K562 (cell line): Measurements from ENCODE around the gene RIIAD1. TPM values are rescaled to one million over a fixed set of nuclear protein-coding genes. Genes with fewer than 3 reads are reported as not detected.

Experiments used
- CAMTA2 ChIP-seq: fragments of 250-450 bp; sonication (Bioruptor Pico); conservative IDR thresholded peaks from 2 replicates; pipeline ENCODE4 v1.5.1; 2022
- CXXC5 ChIP-seq: fragments of 250-450 bp; sonication (Bioruptor Pico); IDR thresholded peaks from 2 replicates; pipeline ENCODE4 v1.8.0; 2022; ENCODE audit warnings: inconsistent platforms, mild to moderate bottlenecking, moderate library complexity
- HEY1 ChIP-seq: fragments of 250-450 bp; sonication (Bioruptor Pico); IDR thresholded peaks from 2 replicates; pipeline ENCODE4 v1.5.0; 2020; ENCODE audit warnings: mild to moderate bottlenecking, moderate library complexity, borderline replicate concordance
- MAFG ChIP-seq: fragments of 450-650 bp; conservative IDR thresholded peaks from 2 replicates; pipeline ENCODE4 v1.6.1; 2016; ENCODE audit warnings: missing genetic modification characterization, missing compliant biosample characterization
- MCM5 ChIP-seq: fragments of 450-650 bp; IDR thresholded peaks from 2 replicates; pipeline ENCODE4 v1.6.1; 2016; ENCODE audit warnings: low read depth
- NUFIP1 ChIP-seq: fragments of 450-650 bp; IDR thresholded peaks from 2 replicates; pipeline ENCODE4 v1.6.1; 2018; ENCODE audit not compliant: partially characterized antibody
- ZBED1 ChIP-seq: IDR thresholded peaks from 2 replicates; pipeline ENCODE4 v1.6.1; 2014
- ZNF143 ChIP-seq: sonication (generic); formaldehyde crosslinking; IDR thresholded peaks from 2 replicates; pipeline ENCODE4 v1.9.0; 2022; ENCODE audit warnings: mild to moderate bottlenecking, missing genetic modification reagents
- polyA plus RNA-seq, 8 experiments: library from polyadenylated mRNA; depleted of rRNA in 4 of 8; stranded (reverse) in 5 of 8; unstranded in 3 of 8; fragments of >200 nt; fragmentation: Nextera tagmentation in 2 of 8; fragmentation: Illumina TruSeq in 1 of 8; extraction: Ambion mirVana in 2 of 8; extraction: Trizol in 1 of 8; gene quantifications; 2 replicates each; pipeline versions ENCODE4 v1.2.1 to v1.2.3, GENCODE V29; 2011 to 2014; ENCODE audit warnings: inconsistent platforms in 1 of 8, missing spikeins in 1 of 8
- total RNA-seq, 7 experiments: library from RNA; depleted of rRNA in 6 of 7; stranded (reverse); fragments of >200 nt in 6 of 7; fragmentation: Illumina TruSeq in 2 of 7; extraction: Trizol in 2 of 7; gene quantifications; 2 replicates each; pipeline versions ENCODE4 v1.2.1 to v1.2.3, GENCODE V29; 2011 to 2021; ENCODE audit warnings: low replicate concordance in 1 of 7
- TF ChIP-seq, protein P1 (sequence below), 2 experiments: fragments of 450-650 bp; formaldehyde crosslinking in 1 of 2; IDR thresholded peaks; 2 replicates each; pipeline versions ENCODE4 v1.4.0 to v1.6.1; 2014 to 2020; ENCODE audit warnings: mild to moderate bottlenecking in 2 of 2, borderline replicate concordance in 1 of 2, low read depth in 1 of 2
- TF ChIP-seq, protein P2 (sequence below): fragments of 250-450 bp; sonication (Bioruptor Pico); IDR thresholded peaks from 2 replicates; pipeline ENCODE4 v1.5.0; 2020; ENCODE audit warnings: mild to moderate bottlenecking
- TF ChIP-seq, protein P3 (sequence below), 2 experiments: fragments of 450-650 bp in 1 of 2; IDR thresholded peaks; 2 replicates each; pipeline ENCODE4 v1.6.1; 2011 to 2017; ENCODE audit warnings: low read depth in 2 of 2, antibody characterized with exemption in 1 of 2, borderline replicate concordance in 1 of 2, low read length in 1 of 2, mild to moderate bottlenecking in 1 of 2, mixed read lengths in 1 of 2; ENCODE audit not compliant: control insufficient read depth in 1 of 2
- TF ChIP-seq, protein P4 (sequence below), 2 experiments: fragments of 450-650 bp in 1 of 2; sonication (generic) in 1 of 2; formaldehyde crosslinking in 1 of 2; IDR thresholded peaks in 1 of 2; conservative IDR thresholded peaks in 1 of 2; 2 replicates each; pipeline versions ENCODE4 v1.6.1 to v1.8.1; 2016 to 2023; ENCODE audit warnings: mild to moderate bottlenecking in 2 of 2, moderate library complexity in 2 of 2, inconsistent platforms in 1 of 2, missing genetic modification reagents in 1 of 2

RIIAD1 gene
- total and polyA plus RNA-seq, 9 of the 15 experiments (the other 6 are each of a cell fraction or from before 2014, with no cell fraction given): not detected

DNA sequence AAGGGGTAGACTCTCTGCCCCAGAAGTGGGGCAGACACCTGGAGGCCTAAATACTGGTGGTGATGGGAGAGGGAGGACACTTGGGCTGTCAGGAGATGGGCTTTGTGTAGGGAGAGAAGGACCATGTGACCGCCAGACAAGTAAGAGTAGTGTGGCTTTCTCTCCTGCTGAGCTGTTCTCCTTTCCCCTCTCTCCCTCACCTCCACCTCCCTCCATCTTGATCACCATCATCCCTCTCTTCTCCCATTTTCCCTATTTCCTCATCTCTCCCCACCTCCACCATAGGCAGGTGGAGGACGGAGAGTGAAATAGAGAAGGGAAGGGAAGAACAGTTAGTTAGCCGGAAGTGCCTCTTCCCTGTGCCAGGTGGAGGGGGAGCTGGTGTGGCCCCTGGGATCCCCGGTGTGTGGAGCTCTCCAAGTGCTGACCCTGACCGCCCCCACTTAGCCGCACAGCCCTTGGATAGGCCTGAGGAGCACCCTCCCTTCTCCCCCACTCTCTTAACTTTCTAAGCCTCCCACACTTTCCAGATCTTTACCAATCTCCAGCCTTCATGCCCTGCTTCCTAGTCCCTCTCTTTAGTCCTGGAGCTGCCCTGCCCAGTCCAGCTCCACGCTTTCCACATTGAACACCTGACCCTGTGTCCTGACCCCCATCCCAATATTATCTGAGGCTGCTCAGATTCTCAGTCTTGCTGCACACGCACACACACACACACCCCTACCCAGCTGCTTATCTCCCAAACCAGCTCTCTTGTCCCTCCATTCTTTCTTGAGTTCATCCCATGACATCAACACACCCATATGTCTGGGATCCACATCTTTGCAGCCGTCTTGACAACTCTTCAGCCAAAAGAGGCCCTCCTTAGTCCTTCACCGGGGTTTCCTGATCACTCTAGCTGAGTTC, 6.2 kb upstream of the RIIAD1 start (continued):
- TF ChIP-seq, protein P1, sequence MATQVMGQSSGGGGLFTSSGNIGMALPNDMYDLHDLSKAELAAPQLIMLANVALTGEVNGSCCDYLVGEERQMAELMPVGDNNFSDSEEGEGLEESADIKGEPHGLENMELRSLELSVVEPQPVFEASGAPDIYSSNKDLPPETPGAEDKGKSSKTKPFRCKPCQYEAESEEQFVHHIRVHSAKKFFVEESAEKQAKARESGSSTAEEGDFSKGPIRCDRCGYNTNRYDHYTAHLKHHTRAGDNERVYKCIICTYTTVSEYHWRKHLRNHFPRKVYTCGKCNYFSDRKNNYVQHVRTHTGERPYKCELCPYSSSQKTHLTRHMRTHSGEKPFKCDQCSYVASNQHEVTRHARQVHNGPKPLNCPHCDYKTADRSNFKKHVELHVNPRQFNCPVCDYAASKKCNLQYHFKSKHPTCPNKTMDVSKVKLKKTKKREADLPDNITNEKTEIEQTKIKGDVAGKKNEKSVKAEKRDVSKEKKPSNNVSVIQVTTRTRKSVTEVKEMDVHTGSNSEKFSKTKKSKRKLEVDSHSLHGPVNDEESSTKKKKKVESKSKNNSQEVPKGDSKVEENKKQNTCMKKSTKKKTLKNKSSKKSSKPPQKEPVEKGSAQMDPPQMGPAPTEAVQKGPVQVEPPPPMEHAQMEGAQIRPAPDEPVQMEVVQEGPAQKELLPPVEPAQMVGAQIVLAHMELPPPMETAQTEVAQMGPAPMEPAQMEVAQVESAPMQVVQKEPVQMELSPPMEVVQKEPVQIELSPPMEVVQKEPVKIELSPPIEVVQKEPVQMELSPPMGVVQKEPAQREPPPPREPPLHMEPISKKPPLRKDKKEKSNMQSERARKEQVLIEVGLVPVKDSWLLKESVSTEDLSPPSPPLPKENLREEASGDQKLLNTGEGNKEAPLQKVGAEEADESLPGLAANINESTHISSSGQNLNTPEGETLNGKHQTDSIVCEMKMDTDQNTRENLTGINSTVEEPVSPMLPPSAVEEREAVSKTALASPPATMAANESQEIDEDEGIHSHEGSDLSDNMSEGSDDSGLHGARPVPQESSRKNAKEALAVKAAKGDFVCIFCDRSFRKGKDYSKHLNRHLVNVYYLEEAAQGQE (IDR thresholded peaks at IDR 0.05; ENCODE audit: borderline replicate concordance): peak; percentile 83
- TF ChIP-seq, protein P1 (CRISPR knock-in tag; IDR thresholded peaks at IDR 0.05; ENCODE audit: low read depth): peak; percentile 38; the same call in 1 of the 2 replicates
- TF ChIP-seq CAMTA2 (CRISPR knock-in tag) (no peak), MCM5 (no peak), MAFG (tag) (no peak), CXXC5 (CRISPR knock-in tag) (peak; percentile 73), NUFIP1 (no peak), ZNF143 (no peak), HEY1 (CRISPR knock-in tag) (no peak), ZBED1 (no peak)
- TF ChIP-seq, protein P2, sequence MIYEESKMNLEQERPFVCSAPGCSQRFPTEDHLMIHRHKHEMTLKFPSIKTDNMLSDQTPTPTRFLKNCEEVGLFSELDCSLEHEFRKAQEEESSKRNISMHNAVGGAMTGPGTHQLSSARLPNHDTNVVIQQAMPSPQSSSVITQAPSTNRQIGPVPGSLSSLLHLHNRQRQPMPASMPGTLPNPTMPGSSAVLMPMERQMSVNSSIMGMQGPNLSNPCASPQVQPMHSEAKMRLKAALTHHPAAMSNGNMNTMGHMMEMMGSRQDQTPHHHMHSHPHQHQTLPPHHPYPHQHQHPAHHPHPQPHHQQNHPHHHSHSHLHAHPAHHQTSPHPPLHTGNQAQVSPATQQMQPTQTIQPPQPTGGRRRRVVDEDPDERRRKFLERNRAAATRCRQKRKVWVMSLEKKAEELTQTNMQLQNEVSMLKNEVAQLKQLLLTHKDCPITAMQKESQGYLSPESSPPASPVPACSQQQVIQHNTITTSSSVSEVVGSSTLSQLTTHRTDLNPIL (CRISPR knock-in tag): no peak
- TF ChIP-seq, protein P3, sequence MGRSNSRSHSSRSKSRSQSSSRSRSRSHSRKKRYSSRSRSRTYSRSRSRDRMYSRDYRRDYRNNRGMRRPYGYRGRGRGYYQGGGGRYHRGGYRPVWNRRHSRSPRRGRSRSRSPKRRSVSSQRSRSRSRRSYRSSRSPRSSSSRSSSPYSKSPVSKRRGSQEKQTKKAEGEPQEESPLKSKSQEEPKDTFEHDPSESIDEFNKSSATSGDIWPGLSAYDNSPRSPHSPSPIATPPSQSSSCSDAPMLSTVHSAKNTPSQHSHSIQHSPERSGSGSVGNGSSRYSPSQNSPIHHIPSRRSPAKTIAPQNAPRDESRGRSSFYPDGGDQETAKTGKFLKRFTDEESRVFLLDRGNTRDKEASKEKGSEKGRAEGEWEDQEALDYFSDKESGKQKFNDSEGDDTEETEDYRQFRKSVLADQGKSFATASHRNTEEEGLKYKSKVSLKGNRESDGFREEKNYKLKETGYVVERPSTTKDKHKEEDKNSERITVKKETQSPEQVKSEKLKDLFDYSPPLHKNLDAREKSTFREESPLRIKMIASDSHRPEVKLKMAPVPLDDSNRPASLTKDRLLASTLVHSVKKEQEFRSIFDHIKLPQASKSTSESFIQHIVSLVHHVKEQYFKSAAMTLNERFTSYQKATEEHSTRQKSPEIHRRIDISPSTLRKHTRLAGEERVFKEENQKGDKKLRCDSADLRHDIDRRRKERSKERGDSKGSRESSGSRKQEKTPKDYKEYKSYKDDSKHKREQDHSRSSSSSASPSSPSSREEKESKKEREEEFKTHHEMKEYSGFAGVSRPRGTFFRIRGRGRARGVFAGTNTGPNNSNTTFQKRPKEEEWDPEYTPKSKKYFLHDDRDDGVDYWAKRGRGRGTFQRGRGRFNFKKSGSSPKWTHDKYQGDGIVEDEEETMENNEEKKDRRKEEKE (IDR thresholded peaks at IDR 0.05; ENCODE audit: borderline replicate concordance in 1 of 2, control insufficient read depth in 1 of 2, low read depth in 2 of 2, low read length in 1 of 2): no peak
- TF ChIP-seq, protein P4, sequence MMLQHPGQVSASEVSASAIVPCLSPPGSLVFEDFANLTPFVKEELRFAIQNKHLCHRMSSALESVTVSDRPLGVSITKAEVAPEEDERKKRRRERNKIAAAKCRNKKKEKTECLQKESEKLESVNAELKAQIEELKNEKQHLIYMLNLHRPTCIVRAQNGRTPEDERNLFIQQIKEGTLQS (IDR thresholded peaks at IDR 0.05): peak; percentile 42; the same call in 1 of the 2 replicates
- TF ChIP-seq, protein P4 (CRISPR knock-in tag; conservative IDR thresholded peaks at IDR 0.05): no peak
